Measurements from ENCODE around the gene CPNE8. TPM values are rescaled to one million over a fixed set of nuclear protein-coding genes. Genes with fewer than 3 reads are reported as not detected.
A peak's percentile ranks its signal among the peaks of the same experiment; 100 is the strongest.

The CPNE8 gene
- total RNA-seq, 2 experiments from 2014 or later: not detected

DNA sequence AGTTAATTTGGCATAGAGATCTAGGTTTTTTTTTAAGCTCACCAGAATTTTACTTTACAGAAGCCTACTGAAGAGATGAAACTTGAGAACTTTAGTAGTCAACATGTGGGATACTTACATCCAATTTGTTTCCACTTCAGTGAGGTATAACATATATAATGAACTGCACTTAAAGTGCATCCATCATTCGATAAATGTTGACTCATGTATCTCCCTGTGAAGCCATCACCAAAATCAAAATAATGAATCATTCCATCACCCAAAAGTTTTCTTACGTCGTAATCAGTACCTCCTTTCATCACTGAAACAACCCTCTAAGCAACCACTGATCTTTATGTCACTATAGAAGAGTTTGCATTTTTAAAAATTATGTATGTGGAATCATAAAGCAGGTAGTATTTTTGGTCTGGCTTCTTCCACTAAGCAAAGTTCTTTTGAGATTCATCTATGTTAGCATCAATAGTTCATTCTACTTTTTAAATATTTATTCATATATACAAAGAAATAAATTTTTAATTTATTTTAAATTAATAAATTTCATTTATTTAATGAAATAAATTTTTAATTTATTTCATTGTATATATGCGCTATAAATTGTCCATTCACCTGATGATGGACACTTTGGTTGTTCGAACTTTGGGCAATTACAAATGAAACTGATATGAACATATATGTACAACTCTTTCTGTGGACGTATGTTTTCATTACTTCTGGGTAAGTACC lies 2.0 kb upstream of the CPNE8 start:
- TF ChIP-seq, protein P1, sequence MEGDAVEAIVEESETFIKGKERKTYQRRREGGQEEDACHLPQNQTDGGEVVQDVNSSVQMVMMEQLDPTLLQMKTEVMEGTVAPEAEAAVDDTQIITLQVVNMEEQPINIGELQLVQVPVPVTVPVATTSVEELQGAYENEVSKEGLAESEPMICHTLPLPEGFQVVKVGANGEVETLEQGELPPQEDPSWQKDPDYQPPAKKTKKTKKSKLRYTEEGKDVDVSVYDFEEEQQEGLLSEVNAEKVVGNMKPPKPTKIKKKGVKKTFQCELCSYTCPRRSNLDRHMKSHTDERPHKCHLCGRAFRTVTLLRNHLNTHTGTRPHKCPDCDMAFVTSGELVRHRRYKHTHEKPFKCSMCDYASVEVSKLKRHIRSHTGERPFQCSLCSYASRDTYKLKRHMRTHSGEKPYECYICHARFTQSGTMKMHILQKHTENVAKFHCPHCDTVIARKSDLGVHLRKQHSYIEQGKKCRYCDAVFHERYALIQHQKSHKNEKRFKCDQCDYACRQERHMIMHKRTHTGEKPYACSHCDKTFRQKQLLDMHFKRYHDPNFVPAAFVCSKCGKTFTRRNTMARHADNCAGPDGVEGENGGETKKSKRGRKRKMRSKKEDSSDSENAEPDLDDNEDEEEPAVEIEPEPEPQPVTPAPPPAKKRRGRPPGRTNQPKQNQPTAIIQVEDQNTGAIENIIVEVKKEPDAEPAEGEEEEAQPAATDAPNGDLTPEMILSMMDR (conservative IDR thresholded peaks at IDR 0.05; ENCODE audit: low read length): no peak
- no peak for TF ChIP-seq EZH2phosphoT487 (IDR thresholded peaks at IDR 0.05; ENCODE audit: borderline replicate concordance, low read depth, low read length)
- ChIA-PET CTCF (ENCODE audit: unreplicated experiment) (no interaction called here), POLR2A (no interaction called here)
- Histone ChIP-seq H3K4me2 (ENCODE audit: low read length) (no peak overlapping the region), H2AFZ (ENCODE audit: low read length) (no peak overlapping the region), H3K4me3 (ENCODE audit: low read depth, low read length, poor library complexity, severe bottlenecking) (no peak overlapping the region), H3K9me3 (ENCODE audit: low read length) (no peaks in the 10 kb centered on the region), H3K79me2 (ENCODE audit: insufficient read depth, low read depth, low read length) (no peaks in the 10 kb centered on the region), H3K4me1 (ENCODE audit: insufficient read depth, low read length, poor library complexity, severe bottlenecking) (no peaks in the 10 kb centered on the region), H3K27ac (ENCODE audit: low read depth, low read length, poor library complexity, severe bottlenecking) (no peak overlapping the region), H4K20me1 (ENCODE audit: insufficient read depth, low read length) (no peaks in the 10 kb centered on the region), H3K36me3 (ENCODE audit: insufficient read depth, low read length) (no peaks in the 10 kb centered on the region), H3K9me2 (ENCODE audit: insufficient read depth, low read length) (no peaks in the 10 kb centered on the region)
- BruUV-seq (replicated peaks): no TSS peak
- no peak for DNase-seq (ENCODE audit: low spot score)
- intact Hi-C loops (cut with micrococcal nuclease; ENCODE audit: unreplicated experiment): no loop called here

- no peaks in the 10 kb centered on the region for H3K36me3 ChIP-seq (ENCODE audit: insufficient read depth, low read length)
Measured at GRCh38 chr12:38906482-38907200, 1.2 kb upstream of the CPNE8 start.

More at GRCh38 chr12:38906482-38907200, 1.2 kb upstream of the CPNE8 start:
- DNase-seq (ENCODE audit: low spot score): no peak
- CTCF ChIA-PET (ENCODE audit: unreplicated experiment): no interaction called here
- Histone ChIP-seq H3K4me3 (ENCODE audit: low read depth, low read length, poor library complexity, severe bottlenecking) (no peak overlapping the region), H3K4me2 (ENCODE audit: low read length) (no peak overlapping the region), H3K4me1 (ENCODE audit: insufficient read depth, low read length, poor library complexity, severe bottlenecking) (no peaks in the 10 kb centered on the region), H3K9me3 (ENCODE audit: low read length) (no peaks in the 10 kb centered on the region), H2AFZ (ENCODE audit: low read length) (no peak overlapping the region), H4K20me1 (ENCODE audit: insufficient read depth, low read length) (no peaks in the 10 kb centered on the region), H3K27ac (ENCODE audit: low read depth, low read length, poor library complexity, severe bottlenecking) (no peak overlapping the region), H3K79me2 (ENCODE audit: insufficient read depth, low read depth, low read length) (no peaks in the 10 kb centered on the region), H3K9me2 (ENCODE audit: insufficient read depth, low read length) (no peaks in the 10 kb centered on the region)
- BruUV-seq (replicated peaks): no TSS peak
- intact Hi-C loops (cut with micrococcal nuclease; ENCODE audit: unreplicated experiment): no loop called here
- no peak for TF ChIP-seq EZH2phosphoT487 (IDR thresholded peaks at IDR 0.05; ENCODE audit: borderline replicate concordance, low read depth, low read length)
- TF ChIP-seq, protein P1 (conservative IDR thresholded peaks at IDR 0.05; ENCODE audit: low read length): 0 out of 2 replicates have a peak, but pooled peaks have one; percentile 15
- POLR2A ChIA-PET: no interaction called here

Measured in OCI-LY7 (cell line).